NT2/D1 (cell line): ENCODE measurements around the gene OPCML.

Source experiments
- DNase-seq: peaks from one replicate; pipeline ENCODE4 v3.0.0-alpha.2; 2011; ENCODE audit warnings: low read depth, low spot score
- H3K27me3 ChIP-seq: 2 replicates; pipeline ENCODE4 v1.6.0; 2011; ENCODE audit warnings: mild to moderate bottlenecking; ENCODE audit not compliant: insufficient read length, insufficient read depth
- H3K36me3 ChIP-seq: 2 replicates; pipeline ENCODE4 v1.6.1; 2011; ENCODE audit warnings: mild to moderate bottlenecking, low read length, mixed read lengths; ENCODE audit not compliant: insufficient read depth, insufficient read length
- H3K4me1 ChIP-seq: 2 replicates; pipeline ENCODE4 v1.5.1; 2011; ENCODE audit not compliant: insufficient read depth, insufficient read length
- H3K4me3 ChIP-seq: 2 replicates; pipeline ENCODE4 v1.5.1; 2011; ENCODE audit warnings: low read depth; ENCODE audit not compliant: insufficient read length
- H3K9ac ChIP-seq: 2 replicates; pipeline ENCODE4 v1.6.0; 2011; ENCODE audit warnings: low read depth; ENCODE audit not compliant: insufficient read length
- H3K9me3 ChIP-seq: 2 replicates; pipeline ENCODE4 v1.5.1; 2011; ENCODE audit warnings: mild to moderate bottlenecking, low read length; ENCODE audit not compliant: insufficient read depth
- SUZ12 ChIP-seq: IDR thresholded peaks from 2 replicates; pipeline ENCODE4 v1.6.1; 2011; ENCODE audit not compliant: insufficient read length, insufficient read depth; ENCODE audit errors: extremely low read depth
- YY1 ChIP-seq: IDR thresholded peaks from 2 replicates; pipeline ENCODE4 v1.6.1; 2011; ENCODE audit not compliant: insufficient read length, insufficient read depth
- ZNF274 ChIP-seq: IDR thresholded peaks from 2 replicates; pipeline ENCODE4 v1.6.1; 2011; ENCODE audit warnings: mild to moderate bottlenecking, low read depth, low read length

Gene OPCML

GRCh38 chr11:132977746-132978145 lies 554.6 kb downstream of the OPCML start:
- no peaks in the 10 kb centered on the region for H3K36me3 ChIP-seq
- H3K9ac ChIP-seq = no peak overlapping the region
- DNase-seq = no peak
- H3K9me3 ChIP-seq = no peaks in the 10 kb centered on the region
- no peaks in the 10 kb centered on the region for H3K4me1 ChIP-seq
- H3K27me3 ChIP-seq = no peaks in the 10 kb centered on the region
- no peak overlapping the region for H3K4me3 ChIP-seq
- TF ChIP-seq ZNF274 (no peak), SUZ12 (no peak), YY1 (no peak)

GRCh38 chr11:132977241-132977640 lies 555.1 kb downstream of the OPCML start:
- no peak for TF ChIP-seq YY1
- TF ChIP-seq ZNF274 = no peak
- no peak for TF ChIP-seq SUZ12

GRCh38 chr11:132976115-132976514 lies 556.2 kb downstream of the OPCML start:
- no peak for TF ChIP-seq ZNF274
- no peak for TF ChIP-seq YY1
- no peak for TF ChIP-seq SUZ12
- Histone ChIP-seq H3K27me3 (no peaks in the 10 kb centered on the region), H3K4me3 (no peak overlapping the region), H3K36me3 (no peaks in the 10 kb centered on the region), H3K9me3 (no peaks in the 10 kb centered on the region), H3K4me1 (no peaks in the 10 kb centered on the region), H3K9ac (no peak overlapping the region)
- no peak for DNase-seq

More at GRCh38 chr11:132977241-132977640, 555.1 kb downstream of the OPCML start:
- no peaks in the 10 kb centered on the region for H3K36me3 ChIP-seq
- H3K4me3 ChIP-seq = no peak overlapping the region
- no peaks in the 10 kb centered on the region for H3K4me1 ChIP-seq
- H3K9ac ChIP-seq = no peak overlapping the region
- no peak for DNase-seq
- H3K9me3 ChIP-seq = no peaks in the 10 kb centered on the region
- no peaks in the 10 kb centered on the region for H3K27me3 ChIP-seq

- H3K27me3 ChIP-seq = no peaks in the 10 kb centered on the region
- TF ChIP-seq SUZ12 (no peak), YY1 (no peak), ZNF274 (no peak)
- no peaks in the 10 kb centered on the region for H3K4me1 ChIP-seq
- no peaks in the 10 kb centered on the region for H3K9me3 ChIP-seq
- H3K9ac ChIP-seq = no peak overlapping the region
- DNase-seq = no peak
- no peaks in the 10 kb centered on the region for H3K36me3 ChIP-seq
- no peak overlapping the region for H3K4me3 ChIP-seq
Observed at GRCh38 chr11:132973686-132974085, 558.6 kb downstream of the OPCML start.

- TF ChIP-seq ZNF274 = no peak
- Histone ChIP-seq H3K27me3 (no peaks in the 10 kb centered on the region), H3K9me3 (no peaks in the 10 kb centered on the region), H3K9ac (no peak overlapping the region), H3K4me3 (no peak overlapping the region), H3K4me1 (no peaks in the 10 kb centered on the region), H3K36me3 (no peaks in the 10 kb centered on the region)
- DNase-seq = no peak
Observed at GRCh38 chr11:132972565-132972964, 559.7 kb downstream of the OPCML start.

GRCh38 chr11:132971351-132971750 lies 561.0 kb downstream of the OPCML start:
- Histone ChIP-seq H3K9me3 (no peaks in the 10 kb centered on the region), H3K4me1 (no peaks in the 10 kb centered on the region), H3K36me3 (no peaks in the 10 kb centered on the region), H3K27me3 (no peaks in the 10 kb centered on the region), H3K4me3 (no peak overlapping the region), H3K9ac (no peak overlapping the region)
- no peak for TF ChIP-seq ZNF274
- no peak for TF ChIP-seq YY1
- TF ChIP-seq SUZ12 = no peak
- no peak for DNase-seq

- H3K36me3 ChIP-seq = no peaks in the 10 kb centered on the region
- no peaks in the 10 kb centered on the region for H3K27me3 ChIP-seq
- no peak overlapping the region for H3K9ac ChIP-seq
- no peaks in the 10 kb centered on the region for H3K9me3 ChIP-seq
- no peaks in the 10 kb centered on the region for H3K4me1 ChIP-seq
- no peak overlapping the region for H3K4me3 ChIP-seq
- TF ChIP-seq ZNF274 (no peak), YY1 (no peak), SUZ12 (no peak)
- DNase-seq = no peak
Observed at GRCh38 chr11:132969892-132970291, 562.4 kb downstream of the OPCML start.

- TF ChIP-seq YY1 = no peak
- no peak for TF ChIP-seq ZNF274
- no peak for TF ChIP-seq SUZ12
- no peaks in the 10 kb centered on the region for H3K36me3 ChIP-seq
- H3K4me1 ChIP-seq = no peaks in the 10 kb centered on the region
- H3K9me3 ChIP-seq = no peaks in the 10 kb centered on the region
- no peaks in the 10 kb centered on the region for H3K27me3 ChIP-seq
- no peak overlapping the region for H3K4me3 ChIP-seq
- DNase-seq = no peak
- H3K9ac ChIP-seq = no peak overlapping the region
Observed at GRCh38 chr11:132962041-132962440, 570.3 kb downstream of the OPCML start.
